GM18873 (cell line): Measurements from ENCODE around the gene SPAAR.
"Not testable (repeated sequence)": the region's sequence is repeated elsewhere in the genome, so short reads cannot be mapped to it uniquely, and the experiment has no call there.

ENCODE experiments used
- ATAC-seq: cut with Tn5 transposase; IDR thresholded peaks from one replicate; pipeline ENCODE4 v1.9.1; 2021; ENCODE audit warnings: mild to moderate bottlenecking, moderate library complexity, moderate number of reproducible peaks; ENCODE audit not compliant: unreplicated experiment, low FRiP score

SPAAR gene

DNA sequence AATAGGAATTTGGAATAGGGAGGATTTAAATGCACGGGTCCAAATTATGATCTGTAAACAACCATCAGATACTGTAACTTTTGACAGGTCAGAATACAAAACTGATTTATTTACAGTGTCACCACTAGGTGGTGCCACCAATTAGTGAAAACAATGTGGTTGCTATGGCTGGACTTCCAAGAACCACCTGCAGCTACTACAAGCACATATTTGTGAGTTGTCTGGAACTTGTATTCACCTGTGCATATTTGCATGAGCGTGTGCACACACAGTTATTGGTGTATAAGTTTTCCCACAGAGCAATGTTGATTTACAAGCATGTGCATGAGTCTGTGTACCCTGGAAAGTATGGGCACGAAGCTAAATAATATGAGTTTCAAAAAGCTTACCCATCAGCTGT lies 6.2 kb upstream of the SPAAR start:
- ATAC-seq: no peak

DNA sequence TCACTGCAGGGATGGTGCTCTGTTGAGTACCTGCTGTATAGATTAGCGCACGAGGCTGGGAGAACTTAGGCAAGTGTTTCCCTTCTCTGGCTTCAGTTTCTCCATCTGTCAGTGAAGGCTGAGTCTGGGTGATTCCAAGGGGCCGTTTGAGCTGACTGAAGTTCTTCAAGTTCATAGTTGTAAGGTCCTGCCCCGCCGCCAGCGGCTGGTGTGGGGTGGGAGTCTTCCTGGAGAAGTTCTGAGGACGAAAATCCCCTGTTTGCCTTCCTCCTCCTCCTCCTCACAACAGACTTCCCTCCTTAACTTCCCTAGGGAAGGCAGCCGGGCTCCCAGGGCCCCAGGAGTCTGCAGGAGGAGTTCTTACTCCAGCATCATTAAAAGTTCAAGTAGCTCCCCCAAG lies 5.0 kb upstream of the SPAAR start:
- ATAC-seq: no peak

DNA sequence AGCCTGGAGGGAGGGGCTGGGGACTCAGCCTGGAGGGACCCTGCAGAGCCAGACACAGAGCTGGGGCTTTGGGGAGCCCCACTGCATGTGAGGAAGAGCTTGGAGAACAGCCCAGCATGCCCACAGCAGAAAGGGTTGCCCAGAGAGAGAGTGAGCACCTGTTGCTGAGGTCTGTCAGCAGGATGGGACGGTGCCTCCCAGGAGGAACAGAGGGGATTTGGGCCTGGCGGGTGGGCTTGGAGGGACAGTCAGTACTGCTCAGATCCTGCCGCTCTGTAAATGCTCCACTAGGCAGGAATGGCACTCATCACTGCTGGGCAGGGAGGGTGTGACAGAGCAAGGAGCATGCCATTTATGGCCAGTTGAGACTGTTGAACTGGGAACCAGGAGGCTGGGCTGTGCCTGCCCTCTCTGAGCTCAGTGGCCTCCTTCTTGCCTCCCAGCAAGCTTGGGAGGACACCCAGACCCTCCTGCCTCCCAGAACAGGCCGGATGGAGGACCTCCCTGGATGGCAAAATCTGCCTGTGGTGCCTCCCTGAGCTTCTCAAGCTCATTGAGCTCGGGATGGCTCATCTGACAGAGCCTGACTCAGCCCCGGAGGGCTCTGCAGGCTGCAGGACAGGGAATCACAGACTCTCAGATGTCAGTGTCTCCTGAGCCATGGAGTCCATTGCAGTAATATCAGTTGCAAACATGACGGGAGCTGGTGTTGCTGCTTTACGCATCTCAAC lies 4.1 kb upstream of the SPAAR start:
- ATAC-seq: no peak

DNA sequence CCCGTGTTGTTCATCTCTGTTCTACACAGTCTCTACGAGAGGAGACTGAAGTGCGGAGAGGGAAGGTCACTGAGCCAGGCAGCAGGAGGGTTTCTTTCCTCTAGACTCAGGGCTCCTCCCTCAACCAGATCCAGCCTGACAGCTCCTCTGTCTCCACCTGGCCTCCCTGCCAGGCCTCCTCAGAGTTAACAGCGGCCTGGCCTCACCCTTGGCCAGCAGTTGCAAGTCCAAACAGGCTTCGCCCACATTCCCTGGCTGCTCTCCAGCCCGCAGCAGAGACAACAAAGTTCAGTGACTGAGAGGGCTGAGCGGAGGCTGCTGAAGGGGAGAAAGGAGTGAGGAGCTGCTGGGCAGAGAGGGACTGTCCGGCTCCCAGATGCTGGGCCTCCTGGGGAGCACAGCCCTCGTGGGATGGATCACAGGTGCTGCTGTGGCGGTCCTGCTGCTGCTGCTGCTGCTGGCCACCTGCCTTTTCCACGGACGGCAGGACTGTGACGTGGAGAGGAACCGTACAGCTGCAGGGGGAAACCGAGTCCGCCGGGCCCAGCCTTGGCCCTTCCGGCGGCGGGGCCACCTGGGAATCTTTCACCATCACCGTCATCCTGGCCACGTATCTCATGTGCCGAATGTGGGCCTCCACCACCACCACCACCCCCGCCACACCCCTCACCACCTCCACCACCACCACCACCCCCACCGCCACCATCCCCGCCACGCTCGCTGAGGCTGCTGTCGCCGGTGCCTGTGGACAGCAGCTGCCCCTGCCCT lies 3.2 kb upstream of the SPAAR start, which contains the start of gene HRCT1:
Gene HRCT1, plus strand, starts transcription at position 291 of the 768 bp plus-strand sequence. Its CDS starts 86 bp downstream, at position 377.
- no peak for ATAC-seq

DNA sequence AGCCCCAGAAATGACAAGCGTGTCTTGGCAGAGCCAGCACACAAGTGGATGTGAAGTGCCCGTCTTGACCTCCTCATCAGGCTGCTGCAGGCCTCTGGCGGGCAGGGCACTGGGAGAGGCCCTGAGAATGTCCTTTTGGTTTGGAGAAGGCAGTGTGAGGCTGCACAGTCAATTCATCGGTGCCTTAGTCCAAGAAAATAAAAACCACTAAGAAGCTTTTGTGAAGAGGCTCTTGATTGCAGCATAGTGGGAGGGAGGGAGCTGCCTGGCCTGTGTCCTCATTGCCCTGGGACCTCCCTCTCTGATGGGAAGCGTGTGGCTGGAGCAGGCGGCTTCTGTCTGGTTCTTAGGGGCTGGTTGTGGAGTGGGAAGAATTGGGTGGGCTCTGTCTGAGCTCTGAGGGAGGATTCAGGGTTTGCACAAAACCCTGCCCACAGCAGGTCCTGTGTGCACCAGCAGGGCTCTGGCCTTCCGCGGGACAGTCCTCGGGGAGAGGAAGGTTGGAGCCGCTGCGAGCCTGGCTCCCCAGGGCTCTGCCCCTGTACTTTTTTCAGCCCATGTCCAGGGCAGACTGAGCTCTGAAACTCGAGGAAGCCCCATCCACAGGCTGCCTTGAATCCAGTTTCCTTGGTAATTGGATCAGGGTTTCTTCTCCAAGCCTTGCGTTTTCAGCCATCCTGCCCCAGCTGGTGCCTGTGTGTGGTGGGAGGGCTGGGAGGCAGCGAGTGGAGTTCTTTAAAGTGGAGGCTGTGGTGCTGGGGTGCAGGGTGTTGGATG lies 2.2 kb upstream of the SPAAR start:
- no peak for ATAC-seq

DNA sequence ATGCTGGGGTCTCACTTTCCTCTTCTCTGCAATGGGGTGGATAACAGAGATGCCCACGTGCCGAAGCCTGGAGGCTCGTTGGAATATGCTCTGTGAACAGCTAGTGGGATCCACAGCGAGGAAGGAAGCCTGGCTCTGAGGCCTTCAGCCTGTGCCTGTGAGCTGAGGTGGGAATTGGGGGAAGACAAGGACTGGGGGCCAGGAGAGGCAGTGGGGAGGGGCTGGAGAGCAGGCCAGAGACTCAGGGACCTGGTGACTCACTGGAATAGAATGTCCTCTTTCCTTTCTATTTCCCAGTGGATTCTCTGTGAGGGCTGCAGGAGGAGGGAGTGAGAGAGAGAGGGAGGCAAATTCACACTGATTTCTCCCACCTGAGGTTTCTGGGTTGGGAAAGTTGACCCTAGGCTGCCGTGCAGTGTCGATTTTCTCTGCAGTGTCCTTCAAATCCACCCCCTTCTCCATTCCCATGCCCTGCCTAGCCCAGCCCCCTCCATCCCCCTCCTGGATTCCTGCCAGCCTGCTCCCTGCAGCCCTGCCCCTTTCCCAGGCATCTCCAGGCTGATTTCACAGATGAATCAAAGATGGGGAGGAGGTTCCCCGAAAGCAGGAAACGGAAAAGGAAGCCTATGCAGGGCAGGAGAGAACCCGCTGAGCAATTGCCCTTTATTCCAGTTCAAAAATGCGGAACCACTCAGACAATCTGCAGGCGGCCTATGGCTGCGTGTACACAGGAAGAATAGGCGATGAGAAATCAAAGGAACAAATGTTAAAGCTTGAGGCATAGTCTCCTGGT lies 1.4 kb upstream of the SPAAR start:
- ATAC-seq: no peak

DNA sequence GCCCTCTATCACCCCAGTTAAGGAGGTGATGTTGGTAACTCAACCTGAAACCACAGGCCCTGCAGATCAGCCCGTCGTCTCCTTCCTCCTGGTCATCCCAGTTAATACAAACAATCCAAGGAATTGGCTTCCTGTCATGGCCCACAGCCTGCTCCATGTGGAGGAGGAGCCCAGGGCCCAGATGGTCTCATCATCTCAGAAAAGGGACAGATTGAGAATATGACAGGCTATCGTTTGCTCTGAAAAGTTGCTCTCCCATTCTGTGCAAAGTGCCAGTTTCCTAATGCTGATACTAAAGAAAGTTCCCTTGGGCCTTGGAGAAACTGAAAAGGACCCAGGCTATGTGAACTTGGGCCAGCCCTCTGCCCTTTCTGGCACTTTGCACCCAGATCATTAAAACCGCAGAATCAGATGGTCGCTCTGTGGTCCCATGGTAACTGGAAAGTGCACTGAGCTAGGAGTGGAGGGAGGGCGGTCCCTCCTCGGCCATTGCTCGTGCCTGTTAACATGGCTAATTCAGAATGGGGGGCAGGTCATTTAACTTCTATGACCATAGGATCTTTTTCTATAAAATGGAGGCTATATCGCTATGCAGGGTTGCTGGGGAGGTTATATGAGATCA lies 675 bp upstream of the SPAAR start:
- no peak for ATAC-seq

DNA sequence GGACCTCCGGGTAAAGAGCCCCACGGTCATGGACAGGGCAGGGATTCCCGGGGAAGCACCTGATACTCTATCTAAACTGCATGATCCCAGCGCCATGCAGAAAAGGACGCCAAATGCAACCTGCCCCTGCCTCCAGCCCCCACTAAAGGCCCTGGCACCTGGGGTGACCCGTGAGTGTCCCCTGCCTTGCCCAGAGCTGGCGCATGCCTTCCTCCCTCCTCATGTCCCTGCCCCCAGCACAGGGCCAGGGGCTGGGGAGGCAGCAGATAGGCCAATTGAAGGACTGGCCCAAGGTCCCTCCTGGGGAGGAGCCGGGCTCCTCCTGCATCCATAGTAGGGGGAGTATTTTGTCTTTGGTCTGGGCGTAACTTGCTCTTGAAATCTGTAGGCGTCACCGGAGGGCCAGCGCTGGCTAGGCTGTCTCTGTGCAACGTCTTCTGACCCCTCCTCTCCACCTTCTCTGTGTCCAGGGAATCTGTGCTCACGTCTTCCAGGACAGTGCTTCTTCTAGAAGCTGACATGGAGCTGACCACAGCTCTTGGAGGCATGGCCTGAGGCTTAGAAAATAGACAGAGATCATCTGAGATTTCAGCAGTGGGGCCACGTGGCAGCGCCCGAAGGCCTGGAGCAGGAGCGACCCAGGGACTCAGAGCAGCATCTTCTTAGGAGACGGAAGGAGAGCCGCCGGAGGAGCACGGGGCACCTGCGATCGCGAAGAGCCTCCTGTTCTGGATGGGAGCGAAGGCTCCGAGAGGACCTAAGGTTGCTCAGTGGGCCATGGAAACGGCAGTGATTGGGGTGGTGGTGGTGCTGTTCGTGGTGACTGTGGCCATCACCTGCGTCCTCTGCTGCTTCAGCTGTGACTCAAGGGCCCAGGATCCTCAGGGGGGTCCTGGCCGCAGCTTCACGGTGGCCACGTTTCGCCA lies 660 bp downstream of the SPAAR start:
- ATAC-seq: no peak

DNA sequence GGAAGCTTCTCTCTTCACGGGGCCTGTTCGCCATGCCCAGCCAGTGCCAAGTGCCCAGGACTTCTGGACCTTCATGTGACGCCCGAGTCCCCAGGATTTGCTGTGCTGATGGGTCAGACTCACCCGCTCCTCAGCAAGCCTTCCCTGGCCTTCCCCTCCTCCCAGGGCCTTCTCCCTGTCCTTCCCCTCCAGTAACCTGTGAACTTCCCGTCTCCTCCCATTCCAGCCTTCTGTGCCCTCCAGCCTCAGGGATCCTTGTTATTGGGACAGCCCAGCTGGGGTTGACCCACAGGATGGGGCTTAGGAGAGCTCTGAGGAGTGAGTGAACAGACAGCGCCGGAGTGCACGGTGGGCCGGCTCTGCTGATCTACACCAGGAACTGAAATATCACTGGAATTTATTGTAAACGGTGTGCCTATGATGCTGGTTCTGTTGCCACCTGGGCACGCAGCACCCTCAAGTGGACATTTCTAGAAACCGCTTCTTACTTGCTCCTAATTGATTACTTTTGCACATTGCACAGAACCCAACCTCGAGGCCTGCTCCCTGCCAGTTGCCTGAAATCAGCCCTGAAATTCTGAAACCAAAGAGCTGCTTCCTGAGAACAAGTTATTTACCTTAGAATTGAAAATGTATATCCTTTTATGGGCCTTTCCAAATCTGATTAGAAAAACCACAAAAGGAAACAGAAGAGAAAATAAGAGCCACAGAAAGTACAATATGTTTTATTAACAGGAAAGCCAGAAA lies 1.5 kb downstream of the SPAAR start:
- ATAC-seq: no peak

DNA sequence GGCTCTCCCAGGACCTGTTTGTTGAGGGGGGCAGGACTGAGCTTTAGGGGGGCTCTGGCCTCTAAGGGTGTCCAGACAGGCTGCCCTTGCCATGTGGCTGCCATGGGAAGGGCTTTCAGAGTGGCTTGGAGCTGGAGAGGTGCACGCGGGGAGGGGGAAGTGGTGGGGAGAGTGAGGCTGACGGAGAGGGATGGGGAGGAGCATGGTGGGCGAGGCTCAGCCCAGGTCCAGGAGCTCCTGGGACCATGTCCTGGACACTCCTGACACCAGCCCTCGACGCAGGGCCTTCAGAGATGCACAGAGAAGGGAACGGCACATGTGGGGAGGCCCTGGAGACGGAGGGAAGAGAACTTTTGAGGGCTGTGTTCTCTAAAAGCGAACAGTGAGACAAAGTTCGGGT lies 2.4 kb downstream of the SPAAR start:
- no peak for ATAC-seq

DNA sequence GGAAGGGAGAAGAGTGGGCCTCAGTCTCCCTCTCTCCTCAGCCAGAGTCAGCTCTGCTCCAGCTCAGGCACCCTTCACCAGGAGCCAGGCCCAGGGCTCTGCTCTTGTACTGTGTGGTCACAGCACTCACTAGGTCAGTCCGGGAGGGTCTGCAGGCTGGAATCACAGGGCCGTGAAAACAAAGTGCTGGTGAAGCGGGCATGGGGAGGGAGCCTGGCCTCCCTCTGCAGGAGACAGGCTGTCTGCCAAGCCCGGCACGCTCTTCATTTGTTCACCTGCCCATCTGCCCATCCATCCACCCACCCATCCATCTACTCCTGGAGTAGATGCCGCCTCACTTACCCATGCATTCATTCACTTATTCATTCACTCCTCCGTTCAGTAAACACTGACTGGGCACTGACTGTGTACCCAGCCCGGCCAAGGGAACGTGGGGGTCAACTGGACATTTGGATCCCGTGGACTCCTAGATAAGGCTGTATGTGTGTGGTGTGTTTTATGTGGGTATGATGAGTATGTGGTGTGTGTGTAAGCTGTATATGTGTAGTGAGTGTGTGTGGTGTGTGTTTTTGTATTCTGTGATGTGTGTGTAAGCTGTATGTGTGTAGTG lies 3.6 kb downstream of the SPAAR start:
- no peak for ATAC-seq

DNA sequence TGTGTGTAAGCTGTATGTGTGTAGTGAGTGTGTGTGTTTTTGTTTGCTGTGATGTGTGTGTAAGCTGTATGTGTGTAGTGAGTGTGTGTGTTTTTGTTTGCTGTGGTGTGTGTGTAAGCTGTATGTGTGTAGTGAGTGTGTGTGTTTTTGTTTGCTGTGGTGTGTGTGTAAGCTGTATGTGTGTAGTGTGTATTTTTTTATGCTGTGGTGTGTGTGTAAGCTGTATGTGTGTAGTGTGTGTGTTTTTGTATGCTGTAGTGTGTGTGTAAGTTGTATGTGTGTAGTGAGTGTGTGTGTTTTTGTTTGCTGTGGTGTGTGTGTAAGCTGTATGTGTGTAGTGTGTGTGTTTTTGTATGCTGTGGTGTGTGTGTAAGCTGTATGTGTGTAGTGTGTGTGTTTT lies 4.1 kb downstream of the SPAAR start:
- ATAC-seq: not testable (repeated sequence)

DNA sequence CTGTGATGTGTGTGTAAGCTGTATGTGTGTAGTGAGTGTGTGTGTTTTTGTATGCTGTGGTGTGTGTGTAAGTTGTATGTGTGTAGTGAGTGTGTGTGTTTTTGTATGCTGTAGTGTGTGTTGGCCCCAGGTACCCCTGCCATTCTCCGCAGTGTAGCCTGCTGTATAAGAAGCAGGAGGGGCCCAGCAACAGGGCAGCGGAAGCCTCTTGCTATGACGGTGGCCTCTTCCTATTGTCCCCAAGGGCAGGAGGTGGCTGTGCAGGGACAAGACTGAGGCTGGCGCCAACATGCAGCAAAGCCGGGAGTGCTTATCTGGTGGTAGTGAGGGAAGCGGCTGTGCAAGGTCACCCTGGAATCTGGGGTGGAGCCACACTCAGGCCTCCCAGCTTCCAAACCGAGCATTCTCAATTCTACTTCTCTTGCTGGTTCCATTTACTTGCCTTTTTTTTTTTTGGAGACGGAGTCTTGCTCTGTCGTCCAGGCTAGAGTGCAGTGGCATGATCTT lies 5.1 kb downstream of the SPAAR start:
- ATAC-seq: no peak

DNA sequence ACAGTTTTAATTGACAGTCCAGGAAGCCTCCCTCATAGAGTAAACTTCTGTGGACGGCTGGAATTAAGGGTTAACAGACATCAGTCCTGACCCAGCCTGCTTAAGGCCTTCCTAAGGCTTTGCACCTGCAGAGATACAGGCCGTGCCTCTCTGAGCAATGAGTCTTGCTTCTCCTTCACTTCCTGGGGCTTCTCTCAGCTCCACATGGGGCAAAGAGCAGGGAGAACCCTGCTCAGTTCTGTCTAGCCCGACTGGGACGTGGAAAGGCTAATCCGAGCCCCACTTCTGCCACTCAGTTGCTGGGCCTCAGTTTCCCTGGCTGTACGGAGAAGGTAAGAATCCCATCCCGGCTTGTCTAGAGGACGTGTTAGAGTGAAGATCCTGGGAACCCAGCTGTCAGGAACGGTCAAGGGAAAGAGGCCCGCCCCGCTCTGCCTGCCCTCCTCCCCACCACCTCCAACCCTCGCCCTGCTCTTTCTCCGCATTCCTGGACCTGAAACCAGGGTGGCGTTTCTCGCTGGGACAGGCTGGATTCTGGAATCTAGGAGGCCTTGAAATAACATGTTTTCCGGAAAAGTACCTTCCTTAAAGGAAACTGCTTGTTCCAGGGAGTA lies 6.5 kb downstream of the SPAAR start:
- ATAC-seq: no peak

DNA sequence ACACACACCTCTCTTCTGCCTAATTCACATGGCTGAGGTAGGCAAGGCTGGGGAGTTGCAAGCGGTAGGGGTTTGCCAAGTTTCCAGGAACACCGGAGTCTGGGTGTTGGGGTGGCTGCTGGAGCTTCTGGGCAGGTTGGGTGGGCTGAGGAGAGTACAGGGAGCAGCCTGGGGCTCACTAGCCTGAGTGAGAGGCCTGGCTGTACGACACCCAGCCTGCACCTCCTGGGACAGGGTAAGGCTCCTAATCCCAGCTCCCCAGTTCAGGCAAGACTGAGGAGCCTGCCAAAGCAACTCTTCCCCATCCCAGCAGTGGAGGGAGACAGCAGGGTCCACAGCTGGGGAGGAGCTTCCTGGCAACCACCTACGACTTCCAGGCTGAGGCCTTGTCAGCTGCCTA lies 8.0 kb downstream of the SPAAR start:
- ATAC-seq: no peak

DNA sequence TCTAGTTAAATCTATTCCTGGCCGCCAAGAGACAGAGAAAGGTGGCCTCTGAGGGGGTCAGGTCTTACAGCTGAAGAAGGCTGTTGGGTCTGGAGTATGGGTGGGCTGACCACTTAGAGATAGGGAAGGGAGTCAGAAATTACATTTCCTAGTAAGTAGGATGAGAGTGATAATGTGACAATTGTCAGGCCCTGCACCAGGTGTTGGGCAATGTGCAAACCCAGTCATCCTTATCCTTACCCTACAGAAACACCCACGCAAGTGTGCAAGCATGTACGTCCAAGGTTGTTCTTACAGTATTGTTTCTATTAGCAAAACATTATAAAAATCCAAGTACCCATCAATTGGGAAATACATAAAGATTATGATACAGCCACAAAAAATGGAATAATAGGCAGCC lies 9.5 kb downstream of the SPAAR start:
- no peak for ATAC-seq
